Nephron progenitor cell (in vitro differentiated cells): ENCODE measurements around the gene FXYD5.

Source experiments
- DNase-seq: peaks from one replicate; pipeline ENCODE4 v3.0.0; 2021
- H3K27ac Mint-ChIP-seq: 2 replicates; pipeline ENCODE4 v1.8.0; 2021; ENCODE audit warnings: mild to moderate bottlenecking, moderate library complexity, mixed read lengths
- H3K27me3 Mint-ChIP-seq: 2 replicates; pipeline ENCODE4 v1.8.0; 2021; ENCODE audit warnings: mild to moderate bottlenecking, low read depth, mixed read lengths; ENCODE audit not compliant: poor library complexity
- H3K36me3 Mint-ChIP-seq: 2 replicates; pipeline ENCODE4 v1.8.0; 2021; ENCODE audit warnings: low read depth, mixed read lengths
- H3K4me1 Mint-ChIP-seq: 2 replicates; pipeline ENCODE4 v1.8.0; 2021; ENCODE audit warnings: mixed read lengths
- H3K4me3 Mint-ChIP-seq: 2 replicates; pipeline ENCODE4 v1.8.0; 2021; ENCODE audit warnings: mild to moderate bottlenecking, moderate library complexity, mixed read lengths
- H3K9me3 Mint-ChIP-seq: 2 replicates; pipeline ENCODE4 v1.8.0; 2021; ENCODE audit warnings: mild to moderate bottlenecking, moderate library complexity, mixed read lengths
- CTCF ChIP-seq: fragments of 200-600 bp; sonication (generic); IDR thresholded peaks from 2 replicates; pipeline ENCODE4 v1.5.0; 2021; ENCODE audit warnings: antibody characterized with exemption

Gene FXYD5

GRCh38 chr19:35213663-35214632 is 59.4 kb downstream of the FXYD5 start:
- H3K36me3 Mint-ChIP-seq = no peaks in the 10 kb centered on the region
- DNase-seq = no peak
- no peaks in the 10 kb centered on the region for H3K4me1 Mint-ChIP-seq
- H3K27me3 Mint-ChIP-seq = peaks cover 6% of the 10 kb centered on the region
- peaks cover 22% of the 10 kb centered on the region for H3K9me3 Mint-ChIP-seq
- no peak for TF ChIP-seq CTCF
- H3K4me3 Mint-ChIP-seq = no peak overlapping the region
- no peak overlapping the region for H3K27ac Mint-ChIP-seq

GRCh38 chr19:35214766-35215422 is 60.4 kb downstream of the FXYD5 start:
- DNase-seq = no peak
- H3K9me3 Mint-ChIP-seq = peaks cover 31% of the 10 kb centered on the region
- H3K4me3 Mint-ChIP-seq = no peak overlapping the region
- no peaks in the 10 kb centered on the region for H3K4me1 Mint-ChIP-seq
- no peak for TF ChIP-seq CTCF
- no peaks in the 10 kb centered on the region for H3K36me3 Mint-ChIP-seq
- H3K27me3 Mint-ChIP-seq = peaks cover 6% of the 10 kb centered on the region
- no peak overlapping the region for H3K27ac Mint-ChIP-seq

GRCh38 chr19:35216016-35216832 is 61.7 kb downstream of the FXYD5 start:
- no peak for TF ChIP-seq CTCF
- Mint-ChIP-seq H3K27me3 (peaks cover 6% of the 10 kb centered on the region), H3K9me3 (peaks cover 32% of the 10 kb centered on the region), H3K27ac (no peak overlapping the region), H3K36me3 (no peaks in the 10 kb centered on the region), H3K4me3 (no peak overlapping the region), H3K4me1 (no peaks in the 10 kb centered on the region)
- DNase-seq = no peak

- H3K36me3 Mint-ChIP-seq = no peaks in the 10 kb centered on the region
- TF ChIP-seq CTCF = no peak
- no peak overlapping the region for H3K27ac Mint-ChIP-seq
- H3K4me3 Mint-ChIP-seq = no peak overlapping the region
- H3K4me1 Mint-ChIP-seq = no peaks in the 10 kb centered on the region
- DNase-seq = no peak
- H3K9me3 Mint-ChIP-seq = peaks cover 32% of the 10 kb centered on the region
- peaks cover 6% of the 10 kb centered on the region for H3K27me3 Mint-ChIP-seq
Observed at GRCh38 chr19:35216833-35217648, 62.5 kb downstream of the FXYD5 start.

GRCh38 chr19:35217649-35217990 is 63.1 kb downstream of the FXYD5 start:
- peaks cover 7% of the 10 kb centered on the region for H3K27me3 Mint-ChIP-seq
- no peak for TF ChIP-seq CTCF
- no peaks in the 10 kb centered on the region for H3K36me3 Mint-ChIP-seq
- no peaks in the 10 kb centered on the region for H3K4me1 Mint-ChIP-seq
- H3K9me3 Mint-ChIP-seq = peaks cover 36% of the 10 kb centered on the region
- no peak for DNase-seq
- no peak overlapping the region for H3K27ac Mint-ChIP-seq
- no peak overlapping the region for H3K4me3 Mint-ChIP-seq
